Adrenal gland (tissue), 12 donors: ENCODE data around the gene PPP1R12A. TPM values are rescaled to one million over a fixed set of nuclear protein-coding genes. Genes with fewer than 3 reads are reported as not detected.

Experiments used
- DNase-seq, 7 donors: peaks; one replicate each; pipeline ENCODE4 v3.0.0-alpha.2; 2019 to 2020
- H3K27ac ChIP-seq, 5 donors: fragments of 200-600 bp; sonication (generic) in 4 of 5; 1 replicate in 3 of 5; 2 replicates in 2 of 5; pipeline versions ENCODE4 v1.5.1 to v1.8.0; 2016 to 2020; ENCODE audit warnings: mild to moderate bottlenecking in 1 of 5
- H3K27me3 ChIP-seq: fragments of 200-600 bp; 2 replicates; pipeline ENCODE4 v1.8.0; 2021
- H3K36me3 ChIP-seq, 2 donors: fragments of 200-600 bp; replicated peaks in 1 of 2; 1 replicate in 1 of 2; 2 replicates in 1 of 2; pipeline versions ENCODE4 v1.5.1 to v1.8.0; 2018 to 2022
- H3K4me1 ChIP-seq, 2 donors: fragments of 200-600 bp; replicated peaks in 1 of 2; 1 replicate in 1 of 2; 2 replicates in 1 of 2; pipeline versions ENCODE4 v1.5.1 to v1.8.0; 2018 to 2021
- H3K4me3 ChIP-seq, 4 donors: fragments of 200-600 bp; sonication (generic) in 3 of 4; one replicate each; pipeline ENCODE4 v1.5.1; 2016 to 2018
- H3K9me3 ChIP-seq, 3 donors: fragments of 200-600 bp; sonication (generic) in 1 of 3; replicated peaks in 1 of 3; 1 replicate in 2 of 3; 2 replicates in 1 of 3; pipeline versions ENCODE4 v1.5.1 to v1.8.0; 2016 to 2021
- POLR2A ChIP-seq, 2 donors: fragments of 450-650 bp; IDR thresholded peaks; one replicate each; pipeline ENCODE4 v1.6.1; 2017; ENCODE audit warnings: antibody characterized with exemption in 2 of 2, mild to moderate bottlenecking in 2 of 2, moderate library complexity in 1 of 2
- WGBS, 4 donors: extraction: QIAGEN DNeasy Blood & Tissue Kit in 2 of 4; methylation state at CpG; one replicate each; pipeline versions ENCODE4 v1.1.5 to v1.1.7; 2013 to 2017; 5-methylcytosine and 5-hydroxymethylcytosine counted together
- intact Hi-C, 2 donors: fragments of 100-400 bp; cut with DNase I; formaldehyde crosslinking; loops; one replicate each; pipeline versions ENCODE4 v1.14.1 to v1.15.0; 2022 to 2023
- polyA plus RNA-seq, 3 donors: library from polyadenylated mRNA; stranded (reverse); fragments of 200-250 nt in 2 of 3; fragments of 350-450 nt in 1 of 3; fragmentation: Illumina TruSeq in 1 of 3; extraction: RNeasy Lipid Tissue Mini Kit (QIAGEN cat#74804) in 1 of 3; gene quantifications; one replicate each; pipeline ENCODE4 v1.2.3, GENCODE V29; 2013 to 2014
- total RNA-seq, 9 donors: library from RNA; depleted of rRNA in 4 of 9; stranded (reverse); fragments of >200 nt in 4 of 9; fragments of 120-200 nt in 1 of 9; fragmentation: NEBNext Ultra II Directional in 1 of 9; extraction: Animal tissue kit (Norgen Biotek cat#: 25700) in 1 of 9; gene quantifications; one replicate each; pipeline versions ENCODE4 v1.1.0 to v1.2.4, GENCODE V29; 2013 to 2023
- TF ChIP-seq, protein P1 (sequence below), 6 experiments: fragments of 450-650 bp in 4 of 6; fragments of 200-600 bp in 2 of 6; sonication (generic) in 1 of 6; IDR thresholded peaks; 1 replicate in 5 of 6; 2 replicates in 1 of 6; pipeline versions ENCODE4 v1.5.1 to v1.8.0; 2016 to 2021; ENCODE audit warnings: antibody characterized with exemption in 6 of 6, mild to moderate bottlenecking in 2 of 6, moderate library complexity in 1 of 6
- donor health status: healthy with polysubstance abuse.
- donor health status: Bipolar disorder and iron deficiency.
- donor health status: DM: yes; HTN: yes; CAD: no.
- donor health status: DM: no; HTN: no; CAD: no.
- donor health status: DM: no; HTN: no; CAD: no.
- donor health status: DM: yes; HTN: yes; CAD: no.

PPP1R12A gene
- total and polyA plus RNA-seq, 12 donors = 17.0 to 93.4 (median 50.0) TPM

- Histone ChIP-seq H3K36me3 (peaks cover 0 to 11% of the 10 kb centered on the region in 2 donors), H3K4me1 (peaks cover 4 to 25% of the 10 kb centered on the region in 2 donors), H3K27ac (no peak overlapping the region), H3K27me3 (no peaks in the 10 kb centered on the region), H3K9me3 (no peaks in the 10 kb centered on the region), H3K4me3 (no peak overlapping the region)
- intact Hi-C loops = no loop called here
- DNase-seq = no peak
- TF ChIP-seq POLR2A (IDR thresholded peaks at IDR 0.05) = no peak
- TF ChIP-seq, protein P1, sequence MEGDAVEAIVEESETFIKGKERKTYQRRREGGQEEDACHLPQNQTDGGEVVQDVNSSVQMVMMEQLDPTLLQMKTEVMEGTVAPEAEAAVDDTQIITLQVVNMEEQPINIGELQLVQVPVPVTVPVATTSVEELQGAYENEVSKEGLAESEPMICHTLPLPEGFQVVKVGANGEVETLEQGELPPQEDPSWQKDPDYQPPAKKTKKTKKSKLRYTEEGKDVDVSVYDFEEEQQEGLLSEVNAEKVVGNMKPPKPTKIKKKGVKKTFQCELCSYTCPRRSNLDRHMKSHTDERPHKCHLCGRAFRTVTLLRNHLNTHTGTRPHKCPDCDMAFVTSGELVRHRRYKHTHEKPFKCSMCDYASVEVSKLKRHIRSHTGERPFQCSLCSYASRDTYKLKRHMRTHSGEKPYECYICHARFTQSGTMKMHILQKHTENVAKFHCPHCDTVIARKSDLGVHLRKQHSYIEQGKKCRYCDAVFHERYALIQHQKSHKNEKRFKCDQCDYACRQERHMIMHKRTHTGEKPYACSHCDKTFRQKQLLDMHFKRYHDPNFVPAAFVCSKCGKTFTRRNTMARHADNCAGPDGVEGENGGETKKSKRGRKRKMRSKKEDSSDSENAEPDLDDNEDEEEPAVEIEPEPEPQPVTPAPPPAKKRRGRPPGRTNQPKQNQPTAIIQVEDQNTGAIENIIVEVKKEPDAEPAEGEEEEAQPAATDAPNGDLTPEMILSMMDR (IDR thresholded peaks at IDR 0.05) = no peak
Observed at GRCh38 chr12:79844693-79845092, 90.2 kb downstream of the PPP1R12A start.

GRCh38 chr12:79843978-79844377, 90.9 kb downstream of the PPP1R12A start:
- Histone ChIP-seq H3K27me3 (no peaks in the 10 kb centered on the region), H3K4me3 (no peak overlapping the region), H3K4me1 (peaks cover 0 to 25% of the 10 kb centered on the region in 2 donors), H3K27ac (no peak overlapping the region), H3K9me3 (peaks cover 0 to under 1% (median 0%) of the 10 kb centered on the region in 3 donors), H3K36me3 (peaks cover 0 to 11% of the 10 kb centered on the region in 2 donors)
- TF ChIP-seq, protein P1 (IDR thresholded peaks at IDR 0.05) = no peak
- no peak for TF ChIP-seq POLR2A (IDR thresholded peaks at IDR 0.05)
- intact Hi-C loops = no loop called here
- WGBS, 4 donors = 97 to 99% (median 98%) methylated on average over 3 of the region's 3 CpGs
- no peak for DNase-seq

DNA sequence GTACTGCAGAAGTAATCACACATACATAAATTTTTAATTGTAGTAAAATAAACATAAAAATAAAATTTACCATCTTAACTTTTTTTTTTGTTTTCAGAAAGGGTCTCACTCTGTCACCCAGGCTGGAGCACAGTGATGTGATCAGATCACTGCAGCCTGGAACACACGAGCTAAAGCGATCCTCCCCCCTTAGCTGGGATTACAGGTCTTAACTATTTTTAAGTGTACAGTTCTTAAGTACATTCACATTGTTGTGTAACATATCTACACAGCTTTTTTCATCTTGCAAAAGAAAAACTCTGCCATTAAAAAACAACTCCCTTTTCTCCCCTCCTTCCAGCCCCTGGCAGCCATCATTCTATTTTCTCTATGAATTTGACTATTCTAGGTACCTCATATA, 92.3 kb downstream of the PPP1R12A start:
- DNase-seq = no peak
- Histone ChIP-seq H3K36me3 (peaks cover 0 to 11% of the 10 kb centered on the region in 2 donors), H3K9me3 (peaks cover 0 to 9% (median 3%) of the 10 kb centered on the region in 3 donors), H3K27ac (no peak overlapping the region), H3K4me1 (peaks cover 0 to 14% of the 10 kb centered on the region in 2 donors), H3K27me3 (no peaks in the 10 kb centered on the region), H3K4me3 (no peak overlapping the region)
- WGBS, 4 donors = 92 to 96% (median 94%) methylated on average over 2 of the region's 2 CpGs
- intact Hi-C loops = no loop called here
- TF ChIP-seq, protein P1 (IDR thresholded peaks at IDR 0.05) = no peak
- TF ChIP-seq POLR2A (IDR thresholded peaks at IDR 0.05) = no peak

DNA sequence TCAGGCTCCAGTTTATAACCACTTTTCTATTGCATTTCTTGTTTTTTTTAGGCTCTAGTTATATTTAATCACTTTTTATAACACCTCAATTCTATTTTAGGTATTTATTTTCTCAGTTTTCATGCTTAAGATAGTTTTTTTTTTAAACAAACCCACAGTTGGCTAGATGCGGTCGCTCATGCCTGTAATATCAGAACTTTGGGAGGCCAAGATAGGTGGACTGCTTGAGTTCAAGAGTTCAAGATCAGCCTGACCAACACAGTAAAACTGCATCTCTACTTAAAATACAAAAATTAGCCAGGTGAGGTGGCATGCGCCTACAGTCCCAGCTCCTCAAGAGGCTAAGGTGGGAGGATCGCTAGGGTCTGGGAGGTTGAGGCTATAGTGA, 93.0 kb downstream of the PPP1R12A start:
- Histone ChIP-seq H3K4me1 (peaks cover 0 to 10% of the 10 kb centered on the region in 2 donors), H3K4me3 (no peak overlapping the region), H3K9me3 (peaks cover 0 to 9% (median 3%) of the 10 kb centered on the region in 3 donors), H3K27me3 (no peaks in the 10 kb centered on the region), H3K27ac (peak overlapping the region in 2 of 5 donors; percentile 6 to 14), H3K36me3 (peaks cover 0 to 11% of the 10 kb centered on the region in 2 donors)
- intact Hi-C loops = no loop called here
- 70 to 83% (median 72%) methylated on average over 4 of the region's 4 CpGs for WGBS, 4 donors
- TF ChIP-seq, protein P1 (IDR thresholded peaks at IDR 0.05) = no peak
- TF ChIP-seq POLR2A (IDR thresholded peaks at IDR 0.05) = no peak
- DNase-seq = no peak
